HepG2 (cell line): ENCODE measurements around the gene COMMD8. TPM values are rescaled to one million over a fixed set of nuclear protein-coding genes. Genes with fewer than 3 reads are reported as not detected.

Source experiments
- ATAD3A ChIP-seq: sonication (generic); formaldehyde crosslinking; IDR thresholded peaks from 2 replicates; pipeline ENCODE4 v1.4.0; 2020; ENCODE audit warnings: missing genetic modification reagents
- CAMTA2 ChIP-seq: sonication (generic); formaldehyde crosslinking; IDR thresholded peaks from 2 replicates; pipeline ENCODE4 v1.4.0; 2020; ENCODE audit warnings: mild to moderate bottlenecking, missing genetic modification reagents, borderline replicate concordance
- HNRNPUL1 ChIP-seq: fragments of 200-400 bp; formaldehyde crosslinking; IDR thresholded peaks from 2 replicates; pipeline ENCODE4 v1.6.1; 2017; ENCODE audit warnings: low read depth, mild to moderate bottlenecking, low read length, moderate library complexity
- IRF2 ChIP-seq: IDR thresholded peaks from 2 replicates; pipeline ENCODE4 v1.6.1; 2018; ENCODE audit warnings: missing genetic modification reagents, missing compliant biosample characterization
- ISX ChIP-seq: sonication (generic); formaldehyde crosslinking; conservative IDR thresholded peaks from 2 replicates; pipeline ENCODE4 v1.5.0; 2020; ENCODE audit warnings: missing genetic modification reagents
- MEF2D ChIP-seq: sonication (generic); formaldehyde crosslinking; IDR thresholded peaks from 2 replicates; pipeline ENCODE4 v1.5.1; 2020; ENCODE audit warnings: mild to moderate bottlenecking, missing genetic modification reagents
- NFAT5 ChIP-seq: sonication (generic); formaldehyde crosslinking; IDR thresholded peaks from 2 replicates; pipeline ENCODE4 v1.4.0; 2020; ENCODE audit warnings: missing genetic modification reagents
- PAWR ChIP-seq: sonication (generic); formaldehyde crosslinking; IDR thresholded peaks from 2 replicates; pipeline ENCODE4 v1.4.0; 2020; ENCODE audit warnings: missing genetic modification reagents, mild to moderate bottlenecking, borderline replicate concordance
- PLSCR1 ChIP-seq: sonication (generic); formaldehyde crosslinking; IDR thresholded peaks from 2 replicates; pipeline ENCODE4 v1.5.0; 2020; ENCODE audit warnings: missing genetic modification reagents, mild to moderate bottlenecking, borderline replicate concordance
- SALL2 ChIP-seq: sonication (generic); formaldehyde crosslinking; IDR thresholded peaks from 2 replicates; pipeline ENCODE4 v1.8.1; 2023; ENCODE audit warnings: mild to moderate bottlenecking, missing genetic modification reagents, inconsistent platforms
- SATB2 ChIP-seq: sonication (generic); formaldehyde crosslinking; IDR thresholded peaks from 2 replicates; pipeline ENCODE4 v1.5.0; 2020; ENCODE audit warnings: missing genetic modification reagents
- SKIL ChIP-seq: sonication (generic); formaldehyde crosslinking; IDR thresholded peaks from 2 replicates; pipeline ENCODE4 v1.8.0; 2022; ENCODE audit warnings: missing genetic modification reagents, mild to moderate bottlenecking, moderate library complexity, borderline replicate concordance
- TFAP4 ChIP-seq: sonication (generic); IDR thresholded peaks from 2 replicates; pipeline ENCODE4 v1.6.1; 2016; ENCODE audit warnings: low read depth, borderline replicate concordance
- ZNF503 ChIP-seq: sonication (generic); formaldehyde crosslinking; IDR thresholded peaks from 2 replicates; pipeline ENCODE4 v1.4.0; 2020; ENCODE audit warnings: missing genetic modification reagents
- ZNF558 ChIP-seq: sonication (generic); formaldehyde crosslinking; IDR thresholded peaks from 2 replicates; pipeline ENCODE4 v1.9.0; 2022; ENCODE audit warnings: mild to moderate bottlenecking, missing genetic modification reagents, borderline replicate concordance
- ZNF614 ChIP-seq: IDR thresholded peaks from 2 replicates; pipeline ENCODE4 v1.6.1; 2018; ENCODE audit warnings: missing biosample characterization, missing genetic modification reagents, inconsistent platforms, borderline replicate concordance
- ZSCAN21 ChIP-seq: sonication (generic); formaldehyde crosslinking; IDR thresholded peaks from 2 replicates; pipeline ENCODE4 v1.8.0; 2022; ENCODE audit warnings: mild to moderate bottlenecking, missing genetic modification reagents, moderate library complexity, borderline replicate concordance
- polyA plus RNA-seq, 8 experiments: library from polyadenylated mRNA; depleted of rRNA in 3 of 8; stranded (reverse) in 7 of 8; unstranded in 1 of 8; fragments of >200 nt; fragmentation: Illumina TruSeq in 4 of 8; extraction: Trizol in 4 of 8; gene quantifications; 2 replicates each; pipeline versions ENCODE4 v1.2.1 to v1.2.3, GENCODE V29; 2011 to 2016; ENCODE audit warnings: low read depth in 4 of 8, missing spikeins in 1 of 8, mixed read lengths in 1 of 8; ENCODE audit not compliant: insufficient read depth in 1 of 8
- total RNA-seq, 5 experiments: library from RNA; depleted of rRNA; stranded (reverse); fragments of >200 nt; fragmentation: Illumina TruSeq; extraction: Trizol; gene quantifications; 2 replicates each; pipeline ENCODE4 v1.2.3, GENCODE V29; 2016; ENCODE audit warnings: low read depth in 1 of 5

The COMMD8 gene
- total and polyA plus RNA-seq, 2 of the 13 experiments (the other 11 are each of a cell fraction or from before 2014, with no cell fraction given), result 7.1 to 20.3 TPM

- TF ChIP-seq NFAT5 (CRISPR knock-in tag) (no peak), SATB2 (CRISPR knock-in tag) (no peak), IRF2 (CRISPR knock-in tag) (peak; percentile 76; the same call in 1 of the 2 replicates), MEF2D (no peak), PAWR (CRISPR knock-in tag) (no peak), ZNF503 (CRISPR knock-in tag) (no peak), SALL2 (CRISPR knock-in tag) (peak; percentile 54; the same call in 1 of the 2 replicates), ATAD3A (CRISPR knock-in tag) (no peak), CAMTA2 (no peak), ZNF614 (CRISPR knock-in tag) (no peak), ZNF558 (CRISPR knock-in tag) (no peak), PLSCR1 (CRISPR knock-in tag) (no peak), HNRNPUL1 (no peak), ZSCAN21 (no peak), TFAP4 (peak; percentile 96), SKIL (CRISPR knock-in tag) (no peak), ISX (no peak)
Measured at GRCh38 chr4:47485047-47485692, 21.7 kb upstream of the COMMD8 start, which contains the start of gene ATP10D (continued).
